ENCODE measurements around the gene BAIAP2. TPM values are rescaled to one million over a fixed set of nuclear protein-coding genes. Genes with fewer than 3 reads are reported as not detected.

The BAIAP2 gene
- total RNA-seq, 1 experiment from 2014 or later, result 14.9 TPM

- peaks cover 1% of the 10 kb centered on the region for H3K36me3 ChIP-seq (replicated peaks; ENCODE audit: control insufficient read depth, insufficient read depth, low read length)
- no peak overlapping the region for H3K4me3 ChIP-seq (ENCODE audit: insufficient read depth, low read depth, low read length)
- no peaks in the 10 kb centered on the region for H3K27me3 ChIP-seq (ENCODE audit: control insufficient read depth, insufficient read depth, low read length)
- DNase-seq, result no peak
Measured at GRCh38 chr17:81095383-81095762, 60.4 kb downstream of the BAIAP2 start.

GRCh38 chr17:81096741-81097133 is 61.8 kb downstream of the BAIAP2 start:
- no peak for DNase-seq
- Histone ChIP-seq H3K4me3 (ENCODE audit: insufficient read depth, low read depth, low read length) (no peak overlapping the region), H3K27me3 (ENCODE audit: control insufficient read depth, insufficient read depth, low read length) (no peaks in the 10 kb centered on the region), H3K36me3 (replicated peaks; ENCODE audit: control insufficient read depth, insufficient read depth, low read length) (peaks cover 2% of the 10 kb centered on the region)

GRCh38 chr17:81097134-81097942 is 62.4 kb downstream of the BAIAP2 start:
- peaks cover 2% of the 10 kb centered on the region for H3K36me3 ChIP-seq (replicated peaks; ENCODE audit: control insufficient read depth, insufficient read depth, low read length)
- no peaks in the 10 kb centered on the region for H3K27me3 ChIP-seq (ENCODE audit: control insufficient read depth, insufficient read depth, low read length)
- H3K4me3 ChIP-seq (ENCODE audit: insufficient read depth, low read depth, low read length), result no peak overlapping the region
- peak; percentile 95 for DNase-seq

GRCh38 chr17:81097943-81098308 is 63.0 kb downstream of the BAIAP2 start:
- no peaks in the 10 kb centered on the region for H3K27me3 ChIP-seq (ENCODE audit: control insufficient read depth, insufficient read depth, low read length)
- peaks cover 2% of the 10 kb centered on the region for H3K36me3 ChIP-seq (replicated peaks; ENCODE audit: control insufficient read depth, insufficient read depth, low read length)
- DNase-seq, result no peak
- no peak overlapping the region for H3K4me3 ChIP-seq (ENCODE audit: insufficient read depth, low read depth, low read length)

- DNase-seq, result no peak
- H3K27me3 ChIP-seq (ENCODE audit: control insufficient read depth, insufficient read depth, low read length), result no peaks in the 10 kb centered on the region
- peaks cover 2% of the 10 kb centered on the region for H3K36me3 ChIP-seq (replicated peaks; ENCODE audit: control insufficient read depth, insufficient read depth, low read length)
- no peak overlapping the region for H3K4me3 ChIP-seq (ENCODE audit: insufficient read depth, low read depth, low read length)
Measured at GRCh38 chr17:81099888-81100287, 64.9 kb downstream of the BAIAP2 start.

- no peak overlapping the region for H3K4me3 ChIP-seq (ENCODE audit: insufficient read depth, low read depth, low read length)
- H3K27me3 ChIP-seq (ENCODE audit: control insufficient read depth, insufficient read depth, low read length), result no peaks in the 10 kb centered on the region
- peaks cover 2% of the 10 kb centered on the region for H3K36me3 ChIP-seq (replicated peaks; ENCODE audit: control insufficient read depth, insufficient read depth, low read length)
- no peak for DNase-seq
Measured at GRCh38 chr17:81100668-81101067, 65.7 kb downstream of the BAIAP2 start.

GRCh38 chr17:81101614-81102306 is 66.8 kb downstream of the BAIAP2 start:
- no peak overlapping the region for H3K4me3 ChIP-seq (ENCODE audit: insufficient read depth, low read depth, low read length)
- H3K27me3 ChIP-seq (ENCODE audit: control insufficient read depth, insufficient read depth, low read length), result no peaks in the 10 kb centered on the region
- peak; percentile 100 for DNase-seq
- H3K36me3 ChIP-seq (replicated peaks; ENCODE audit: control insufficient read depth, insufficient read depth, low read length), result peaks cover 2% of the 10 kb centered on the region

GRCh38 chr17:81102352-81102751 is 67.4 kb downstream of the BAIAP2 start:
- Histone ChIP-seq H3K4me3 (ENCODE audit: insufficient read depth, low read depth, low read length) (no peak overlapping the region), H3K36me3 (replicated peaks; ENCODE audit: control insufficient read depth, insufficient read depth, low read length) (peaks cover 2% of the 10 kb centered on the region), H3K27me3 (ENCODE audit: control insufficient read depth, insufficient read depth, low read length) (no peaks in the 10 kb centered on the region)
- no peak for DNase-seq

GRCh38 chr17:81102869-81103268 is 67.9 kb downstream of the BAIAP2 start:
- Histone ChIP-seq H3K27me3 (ENCODE audit: control insufficient read depth, insufficient read depth, low read length) (no peaks in the 10 kb centered on the region), H3K4me3 (ENCODE audit: insufficient read depth, low read depth, low read length) (no peak overlapping the region), H3K36me3 (replicated peaks; ENCODE audit: control insufficient read depth, insufficient read depth, low read length) (peaks cover 2% of the 10 kb centered on the region)
- peak; percentile 71 for DNase-seq

- peaks cover 2% of the 10 kb centered on the region for H3K36me3 ChIP-seq (replicated peaks; ENCODE audit: control insufficient read depth, insufficient read depth, low read length)
- no peak overlapping the region for H3K4me3 ChIP-seq (ENCODE audit: insufficient read depth, low read depth, low read length)
- DNase-seq, result peak; percentile 70
- H3K27me3 ChIP-seq (ENCODE audit: control insufficient read depth, insufficient read depth, low read length), result no peaks in the 10 kb centered on the region
Measured at GRCh38 chr17:81103379-81103778, 68.4 kb downstream of the BAIAP2 start.

- peak; percentile 83 for DNase-seq
- no peaks in the 10 kb centered on the region; the same call in 1 of the 2 replicates for H3K36me3 ChIP-seq (replicated peaks; ENCODE audit: control insufficient read depth, insufficient read depth, low read length)
Measured at GRCh38 chr17:81106716-81107115, 71.8 kb downstream of the BAIAP2 start.

GRCh38 chr17:81108220-81108619 is 73.3 kb downstream of the BAIAP2 start:
- Histone ChIP-seq H3K27me3 (ENCODE audit: control insufficient read depth, insufficient read depth, low read length) (no peaks in the 10 kb centered on the region), H3K4me3 (ENCODE audit: insufficient read depth, low read depth, low read length) (no peak overlapping the region), H3K36me3 (replicated peaks; ENCODE audit: control insufficient read depth, insufficient read depth, low read length) (no peaks in the 10 kb centered on the region; the same call in 1 of the 2 replicates)
- DNase-seq, result peak; percentile 70

More at GRCh38 chr17:81106716-81107115, 71.8 kb downstream of the BAIAP2 start:
- Histone ChIP-seq H3K4me3 (ENCODE audit: insufficient read depth, low read depth, low read length) (no peak overlapping the region), H3K27me3 (ENCODE audit: control insufficient read depth, insufficient read depth, low read length) (no peaks in the 10 kb centered on the region)

GRCh38 chr17:81109957-81110356 is 75.0 kb downstream of the BAIAP2 start:
- no peaks in the 10 kb centered on the region for H3K36me3 ChIP-seq (replicated peaks; ENCODE audit: control insufficient read depth, insufficient read depth, low read length)
- no peak overlapping the region for H3K4me3 ChIP-seq (ENCODE audit: insufficient read depth, low read depth, low read length)
- peak; percentile 69 for DNase-seq
- H3K27me3 ChIP-seq (ENCODE audit: control insufficient read depth, insufficient read depth, low read length), result no peaks in the 10 kb centered on the region

GRCh38 chr17:81110488-81111040 is 75.6 kb downstream of the BAIAP2 start:
- peak; percentile 78 for DNase-seq
- H3K27me3 ChIP-seq (ENCODE audit: control insufficient read depth, insufficient read depth, low read length), result no peaks in the 10 kb centered on the region
- no peaks in the 10 kb centered on the region for H3K36me3 ChIP-seq (replicated peaks; ENCODE audit: control insufficient read depth, insufficient read depth, low read length)
- no peak overlapping the region for H3K4me3 ChIP-seq (ENCODE audit: insufficient read depth, low read depth, low read length)

GRCh38 chr17:81111066-81111465 is 76.1 kb downstream of the BAIAP2 start:
- no peak for DNase-seq
- Histone ChIP-seq H3K27me3 (ENCODE audit: control insufficient read depth, insufficient read depth, low read length) (no peaks in the 10 kb centered on the region), H3K36me3 (replicated peaks; ENCODE audit: control insufficient read depth, insufficient read depth, low read length) (no peaks in the 10 kb centered on the region), H3K4me3 (ENCODE audit: insufficient read depth, low read depth, low read length) (no peak overlapping the region)
